HG02884 (cell line): Measurements from ENCODE around the gene CAMKK1.

Experiments
- ATAC-seq: cut with Tn5 transposase; IDR thresholded peaks from one replicate; pipeline ENCODE4 v1.9.1; 2021; ENCODE audit warnings: mild to moderate bottlenecking, moderate library complexity; ENCODE audit not compliant: unreplicated experiment

The CAMKK1 gene

DNA sequence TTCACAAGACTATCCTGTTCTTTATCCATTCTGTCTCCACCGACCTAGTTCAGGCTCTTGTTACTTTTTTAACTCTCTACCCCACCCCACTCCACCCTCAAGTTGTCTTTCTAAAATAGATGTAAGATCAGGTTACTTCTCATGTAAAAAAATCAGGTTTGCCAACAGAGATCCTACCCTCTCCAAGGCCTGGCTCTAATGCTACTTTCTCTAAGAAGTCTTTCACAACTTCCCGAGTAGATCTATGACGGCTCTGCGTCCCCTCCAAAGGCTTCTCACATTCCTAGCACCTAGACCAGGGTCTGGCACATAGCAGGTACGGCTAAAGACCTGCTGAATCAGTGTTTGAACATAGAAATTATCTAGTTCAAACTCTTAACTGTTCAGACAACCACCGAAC lies 77.7 kb downstream of the CAMKK1 start:
- no peak for ATAC-seq

- ATAC-seq, result no peak
These were observed 78.5 kb downstream of the CAMKK1 start for GRCh38 chr17:3814361-3814760.

DNA sequence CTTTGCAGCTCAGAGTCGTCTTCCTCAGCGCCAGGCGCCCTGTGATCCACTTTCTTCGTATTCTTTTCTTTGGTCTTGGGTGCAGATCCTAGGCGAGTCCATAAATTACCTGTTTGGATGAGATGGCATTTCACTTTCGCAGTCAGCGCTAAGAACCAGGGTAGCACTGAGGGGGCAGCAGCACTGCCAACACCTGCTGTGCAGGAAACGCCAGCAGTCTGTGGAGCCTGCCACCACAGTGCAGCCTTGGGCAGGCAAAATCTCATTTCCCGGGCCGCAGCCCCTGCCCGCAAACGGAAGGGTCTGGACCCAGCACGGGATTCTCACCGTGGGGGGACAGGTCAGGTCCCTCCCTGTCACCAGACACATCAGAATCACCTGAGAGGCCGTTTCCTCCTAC lies 79.7 kb downstream of the CAMKK1 start:
- ATAC-seq, result no peak

DNA sequence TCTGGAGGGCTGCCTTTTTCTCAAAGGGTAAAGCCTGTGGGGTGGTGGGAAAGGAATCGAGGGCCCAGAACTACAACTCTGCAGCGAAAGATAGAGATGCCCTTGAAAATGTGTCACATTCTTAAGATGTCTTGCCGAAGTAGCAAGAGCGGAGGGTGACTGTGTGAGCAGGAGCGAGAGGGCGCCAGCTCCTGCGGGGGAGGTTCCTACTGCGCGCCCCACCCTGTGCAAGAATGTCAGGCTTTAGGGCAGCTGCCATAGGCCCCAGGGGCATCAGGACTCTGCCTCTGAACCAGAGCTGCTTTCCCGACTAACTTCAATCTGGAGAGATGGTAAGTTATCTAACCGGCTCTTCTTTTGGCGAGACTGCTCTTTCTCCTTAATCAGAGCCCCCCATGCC lies 80.1 kb downstream of the CAMKK1 start:
- no peak for ATAC-seq

GRCh38 chr17:3812284-3812683 lies 80.6 kb downstream of the CAMKK1 start:
- no peak for ATAC-seq
